ENCODE data around the gene TBX4.

- TF ChIP-seq, protein P1, sequence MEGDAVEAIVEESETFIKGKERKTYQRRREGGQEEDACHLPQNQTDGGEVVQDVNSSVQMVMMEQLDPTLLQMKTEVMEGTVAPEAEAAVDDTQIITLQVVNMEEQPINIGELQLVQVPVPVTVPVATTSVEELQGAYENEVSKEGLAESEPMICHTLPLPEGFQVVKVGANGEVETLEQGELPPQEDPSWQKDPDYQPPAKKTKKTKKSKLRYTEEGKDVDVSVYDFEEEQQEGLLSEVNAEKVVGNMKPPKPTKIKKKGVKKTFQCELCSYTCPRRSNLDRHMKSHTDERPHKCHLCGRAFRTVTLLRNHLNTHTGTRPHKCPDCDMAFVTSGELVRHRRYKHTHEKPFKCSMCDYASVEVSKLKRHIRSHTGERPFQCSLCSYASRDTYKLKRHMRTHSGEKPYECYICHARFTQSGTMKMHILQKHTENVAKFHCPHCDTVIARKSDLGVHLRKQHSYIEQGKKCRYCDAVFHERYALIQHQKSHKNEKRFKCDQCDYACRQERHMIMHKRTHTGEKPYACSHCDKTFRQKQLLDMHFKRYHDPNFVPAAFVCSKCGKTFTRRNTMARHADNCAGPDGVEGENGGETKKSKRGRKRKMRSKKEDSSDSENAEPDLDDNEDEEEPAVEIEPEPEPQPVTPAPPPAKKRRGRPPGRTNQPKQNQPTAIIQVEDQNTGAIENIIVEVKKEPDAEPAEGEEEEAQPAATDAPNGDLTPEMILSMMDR (conservative IDR thresholded peaks at IDR 0.05 in 1 of 2, IDR thresholded peaks at IDR 0.05 in 1 of 2; ENCODE audit: extremely low read depth in 1 of 2, insufficient read depth in 1 of 2, low read depth in 1 of 2, low read length in 2 of 2) = no peak
- TF ChIP-seq EZH2 (IDR thresholded peaks at IDR 0.05; ENCODE audit: borderline replicate concordance, low read length) = no peak
Observed at GRCh38 chr17:61404663-61404912, 47.6 kb upstream of the TBX4 start.

Measured in mammary epithelial cell (primary cell).